GM21423 (cell line): Measurements from ENCODE around the gene GPN3.
A peak's percentile ranks its signal among the peaks of the same experiment; 100 is the strongest.
"Not testable (repeated sequence)": the region's sequence is repeated elsewhere in the genome, so short reads cannot be mapped to it uniquely, and the experiment has no call there.

Experiments used
- ATAC-seq: cut with Tn5 transposase; IDR thresholded peaks from one replicate; pipeline ENCODE4 v1.9.1; 2021; ENCODE audit warnings: mild to moderate bottlenecking, moderate library complexity; ENCODE audit not compliant: unreplicated experiment

GPN3 gene

GRCh38 chr12:110449799-110450497 is 18.1 kb downstream of the GPN3 start, which contains the start of gene ARPC3:
Gene ARPC3, minus strand, starts transcription at chr12:110450337. Its CDS starts 77 bp downstream, at chr12:110450260.
- ATAC-seq, result peak; percentile 94

DNA sequence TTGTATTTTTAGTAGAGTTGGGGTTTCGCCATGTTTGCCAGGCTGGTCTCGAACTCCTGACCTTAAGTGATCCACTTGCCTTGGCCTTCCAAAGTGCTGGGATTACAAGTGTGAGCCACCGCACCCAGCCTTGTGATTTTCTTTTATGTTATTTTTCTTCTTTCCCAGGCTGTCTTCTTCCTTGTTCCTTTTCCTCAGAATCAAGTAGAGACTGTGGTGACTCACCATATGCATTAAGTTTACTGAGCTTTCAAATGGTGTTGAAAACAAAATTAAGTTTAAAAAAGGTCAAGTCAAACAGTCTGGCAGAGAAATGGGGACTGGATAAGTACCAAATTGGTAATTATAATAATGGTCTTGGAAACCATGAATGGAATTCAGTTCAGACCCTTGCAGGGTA is 23.6 kb downstream of the GPN3 start:
- no peak for ATAC-seq

- ATAC-seq, result no peak
These were observed 31.8 kb downstream of the GPN3 start for GRCh38 chr12:110436231-110436630.

- no peak for ATAC-seq
These were observed 36.0 kb downstream of the GPN3 start for GRCh38 chr12:110431957-110432587.

- ATAC-seq, result not testable (repeated sequence)
These were observed 38.4 kb downstream of the GPN3 start for GRCh38 chr12:110429676-110430075.

- ATAC-seq, result no peak
These were observed 41.7 kb downstream of the GPN3 start for GRCh38 chr12:110426406-110426805.

DNA sequence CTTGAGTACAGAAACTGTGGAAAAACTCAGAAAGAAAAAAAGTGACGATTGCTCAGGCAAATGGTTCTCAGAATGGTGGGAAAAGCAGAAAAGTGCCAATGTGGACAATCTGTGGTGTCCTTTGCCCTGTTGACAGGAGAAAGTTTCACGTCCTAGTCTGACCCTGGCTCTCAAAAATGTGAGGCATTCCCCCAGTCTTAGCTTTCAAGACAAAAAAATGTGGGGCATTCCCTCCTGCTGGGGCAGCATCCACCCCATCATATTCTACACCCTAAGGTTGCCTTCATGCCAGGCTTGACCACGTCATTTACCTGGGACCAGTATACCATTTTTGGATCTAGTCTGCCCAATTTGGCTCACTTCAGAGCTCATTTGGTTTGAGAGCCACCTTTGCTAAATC is 43.8 kb downstream of the GPN3 start:
- no peak for ATAC-seq

- no peak for ATAC-seq
These were observed 46.4 kb downstream of the GPN3 start for GRCh38 chr12:110421701-110422100.

DNA sequence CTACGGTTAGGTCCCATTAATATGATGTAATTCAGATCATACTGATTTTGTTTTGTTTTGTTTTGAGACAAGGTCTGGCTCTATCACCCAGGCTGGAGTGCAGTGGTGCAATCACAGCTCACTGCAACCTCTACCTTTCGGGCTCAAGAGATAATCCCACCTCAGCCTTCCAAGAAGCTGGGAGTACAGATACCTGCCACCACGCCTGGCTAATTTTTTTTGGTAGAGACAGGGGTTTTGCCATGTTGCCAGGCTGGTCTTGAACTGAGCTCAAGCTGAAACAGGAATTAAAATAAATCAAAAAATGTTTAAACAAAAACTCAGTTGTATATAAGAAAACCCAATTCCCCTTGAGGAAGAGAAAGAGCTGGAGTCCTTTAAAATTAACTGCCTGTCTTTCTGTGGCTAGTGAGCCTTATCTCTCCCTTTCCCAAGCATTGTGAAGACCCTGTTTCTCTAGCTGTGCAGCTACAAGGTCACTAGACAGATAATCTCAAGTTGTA is 46.8 kb downstream of the GPN3 start:
- ATAC-seq, result no peak

DNA sequence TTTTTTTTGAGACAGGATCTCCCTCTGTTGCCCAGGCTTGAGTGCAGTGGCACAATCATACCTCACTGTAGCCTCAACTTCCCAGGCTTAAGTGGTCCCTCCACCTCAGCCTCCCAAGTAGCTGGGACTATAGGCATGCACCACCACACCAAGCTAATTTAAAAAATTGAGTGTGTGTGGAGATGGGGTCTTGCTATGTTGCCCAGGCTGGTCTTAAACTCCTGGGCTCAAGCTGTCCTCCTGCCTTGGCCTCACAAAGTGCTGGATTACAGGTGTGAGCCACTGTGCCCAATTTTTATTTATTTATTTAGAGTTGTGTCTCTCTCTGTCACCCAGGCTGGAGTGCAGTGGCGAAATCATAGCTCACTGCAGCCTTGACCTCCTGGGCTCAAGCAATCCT is 47.4 kb downstream of the GPN3 start:
- not testable (repeated sequence) for ATAC-seq

DNA sequence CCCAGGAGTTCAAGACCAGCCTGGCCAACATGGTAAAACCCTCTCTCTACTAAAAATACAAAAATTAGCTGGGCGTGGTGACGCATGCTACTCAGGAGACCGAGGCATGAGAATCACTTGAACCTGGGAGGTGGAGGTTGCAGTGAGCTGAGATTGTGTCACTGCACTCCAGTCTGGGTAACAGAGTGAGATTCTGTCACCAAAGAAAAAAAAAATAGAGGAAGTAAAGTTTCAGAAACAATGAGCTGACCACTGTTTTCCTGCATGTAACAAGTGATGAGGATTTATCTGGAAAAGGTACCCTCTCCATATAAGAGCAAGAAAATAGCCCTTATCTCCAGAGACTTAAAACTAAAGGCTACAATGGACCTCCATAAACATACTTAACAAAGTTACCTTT is 50.9 kb downstream of the GPN3 start:
- ATAC-seq, result not testable (repeated sequence)

- ATAC-seq, result not testable (repeated sequence)
These were observed 58.0 kb downstream of the GPN3 start for GRCh38 chr12:110410086-110410485.

GRCh38 chr12:110405126-110405662 is 62.9 kb downstream of the GPN3 start:
- not testable (repeated sequence) for ATAC-seq

- peak; percentile 48 for ATAC-seq
These were observed 63.9 kb downstream of the GPN3 start for GRCh38 chr12:110403976-110404682.

DNA sequence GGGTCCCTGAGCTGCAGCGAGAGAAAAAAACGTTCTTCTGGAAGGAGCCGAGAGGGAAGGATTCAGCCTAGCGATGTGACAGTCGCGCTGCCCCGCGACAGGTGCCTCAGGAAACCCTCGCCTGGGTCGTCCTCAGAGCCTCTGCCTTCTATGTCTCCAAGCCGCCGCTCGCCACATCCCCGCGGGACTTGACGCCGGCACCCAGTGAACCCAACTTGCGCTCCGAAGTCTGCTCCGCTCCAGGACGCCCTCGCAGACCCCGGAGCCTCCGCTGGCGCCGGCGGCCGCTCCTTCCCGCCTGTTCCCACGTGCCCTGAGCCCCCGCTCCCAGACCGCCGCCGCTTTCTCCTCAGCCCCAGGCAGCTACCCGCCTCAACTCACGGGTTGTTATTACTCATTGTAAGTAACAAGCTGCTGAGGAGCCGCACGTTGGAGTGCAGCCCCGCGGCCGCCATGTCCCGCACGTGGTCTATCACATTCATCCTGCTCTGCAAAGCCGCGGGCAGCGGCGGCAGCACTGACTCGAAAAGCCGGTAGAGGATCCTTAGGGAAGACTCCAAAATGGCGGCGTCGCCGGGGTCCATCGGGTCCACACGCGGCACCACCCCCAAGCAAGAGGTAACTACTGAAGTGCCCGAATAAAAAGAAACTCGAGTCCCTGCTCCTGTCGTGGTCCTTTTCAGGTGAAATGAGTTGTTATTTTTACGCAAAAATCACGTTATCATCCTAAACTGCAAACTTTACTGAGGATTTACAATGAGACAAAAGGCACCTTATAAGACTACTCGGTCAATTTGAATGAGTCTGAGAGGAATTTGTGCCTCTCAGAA is 64.7 kb downstream of the GPN3 start, which contains the start of gene ANAPC7:
TSS of gene ANAPC7 (minus strand) at position 563 of the 830 bp plus-strand sequence. CDS start at position 482, 81 bp downstream.
- ATAC-seq, result peak; percentile 74
